GM12878 (cell line): ENCODE data around the gene LHFPL5. TPM values are rescaled to one million over a fixed set of nuclear protein-coding genes. Genes with fewer than 3 reads are reported as not detected.

Source experiments
- ATAC-seq: fragments of 200-7000 bp; cut with Tn5 transposase; 3 replicates; pipeline ENCODE4 v1.9.1; 2020; ENCODE audit warnings: mild to moderate bottlenecking, moderate library complexity
- BruUV-seq: library from RNA; stranded (reverse); fragments of 400-500 nt; replicated peaks from 2 replicates; lab custom pipeline; 2021; lab: Mats Ljungman, UMichigan
- CTCF ChIA-PET: fragments of 300-600 bp; sonication (Branson Sonifier 250); formaldehyde crosslinking; extraction: SDS; loops from one replicate; lab custom pipeline; 2021; ENCODE audit warnings: inconsistent platforms; lab: Yijun Ruan, JAX
- POLR2A ChIA-PET: fragments of 350-600 bp; formaldehyde crosslinking; extraction: SDS; loops from one replicate; lab custom pipeline; 2021; ENCODE audit warnings: inconsistent platforms; lab: Charles Lee
- RAD21 ChIA-PET: fragments of 300-600 bp; sonication (Branson Sonifier 250); formaldehyde crosslinking; loops from one replicate; lab custom pipeline; 2023; ENCODE audit warnings: antibody characterized with exemption; ENCODE audit not compliant: unreplicated experiment; lab: Charles Lee
- SMC1A ChIA-PET: fragments of 300-600 bp; sonication (Branson Sonifier 250); formaldehyde crosslinking; loops from one replicate; lab custom pipeline; 2023; ENCODE audit not compliant: unreplicated experiment, uncharacterized antibody; lab: Charles Lee
- DNase-seq: peaks from one replicate; pipeline ENCODE4 v3.0.0-alpha.2; 2011; ENCODE audit warnings: low read depth, low spot score
- FAIRE-seq: peaks from 3 replicates; lab custom pipeline; 2011; peaks lifted over from hg19 to GRCh38; lab: Jason Lieb, UNC
- H2AFZ ChIP-seq: 2 replicates; pipeline ENCODE4 v1.6.0; 2011; ENCODE audit warnings: low read depth, low read length, control low read depth; ENCODE audit not compliant: control insufficient read depth
- H3K27ac ChIP-seq: 2 replicates; pipeline ENCODE4 v1.5.1; 2011; ENCODE audit warnings: control low read depth; ENCODE audit not compliant: control insufficient read depth, insufficient read depth
- H3K27me3 ChIP-seq, 2 experiments: replicated peaks in 1 of 2; 2 replicates each; pipeline versions ENCODE4 v1.6.0 to v1.6.1; 2011; ENCODE audit warnings: low read length in 1 of 2; ENCODE audit not compliant: control insufficient read depth in 2 of 2, insufficient read depth in 2 of 2
- H3K36me3 ChIP-seq, 2 experiments: 2 replicates each; pipeline ENCODE4 v1.5.1; 2011; ENCODE audit warnings: low read length in 1 of 2; ENCODE audit not compliant: control insufficient read depth in 2 of 2, insufficient read depth in 2 of 2
- H3K4me1 ChIP-seq: 2 replicates; pipeline ENCODE4 v1.6.1; 2011; ENCODE audit warnings: mild to moderate bottlenecking, low read length, moderate library complexity, mixed read lengths; ENCODE audit not compliant: control insufficient read depth, insufficient read depth
- H3K4me2 ChIP-seq: 2 replicates; pipeline ENCODE4 v1.6.0; 2011; ENCODE audit warnings: control low read depth; ENCODE audit not compliant: control insufficient read depth, insufficient read depth
- H3K4me3 ChIP-seq: fragments of 200-600 bp; sonication (generic); 2 replicates; pipeline ENCODE4 v1.5.1; 2016
- H3K79me2 ChIP-seq: 2 replicates; pipeline ENCODE4 v1.6.0; 2011; ENCODE audit warnings: low read length; ENCODE audit not compliant: control insufficient read depth, insufficient read depth
- H3K9ac ChIP-seq: 2 replicates; pipeline ENCODE4 v1.8.0; 2011; ENCODE audit warnings: low read length, control low read depth, mixed read lengths; ENCODE audit not compliant: control insufficient read depth, insufficient read depth
- H3K9me3 ChIP-seq: replicated peaks from 3 replicates; pipeline ENCODE4 v1.5.1; 2011; ENCODE audit warnings: mild to moderate bottlenecking, low read length; ENCODE audit not compliant: control insufficient read depth, insufficient read depth
- H4K20me1 ChIP-seq: 2 replicates; pipeline ENCODE4 v1.6.0; 2011; ENCODE audit not compliant: control insufficient read depth, insufficient read depth
- ATF2 ChIP-seq: IDR thresholded peaks from 2 replicates; pipeline ENCODE4 v1.6.1; 2012; ENCODE audit warnings: low read length, inconsistent platforms
- CEBPB ChIP-seq, 2 experiments: fragments of 150-350 bp in 1 of 2; IDR thresholded peaks; 2 replicates each; pipeline ENCODE4 v1.6.1; 2012 to 2014; ENCODE audit warnings: low read depth in 2 of 2, low read length in 2 of 2, borderline replicate concordance in 1 of 2, inconsistent platforms in 1 of 2
- CHD2 ChIP-seq: IDR thresholded peaks from 2 replicates; pipeline ENCODE4 v1.6.1; 2011; ENCODE audit warnings: low read depth, low read length, improper control_type of control experiment, borderline replicate concordance
- EED ChIP-seq: sonication (generic); IDR thresholded peaks from 2 replicates; pipeline ENCODE4 v1.6.1; 2016; ENCODE audit warnings: antibody characterized with exemption, low read depth
- IRF5 ChIP-seq: fragments of 450-650 bp; IDR thresholded peaks from 2 replicates; pipeline ENCODE4 v1.6.1; 2017; ENCODE audit warnings: borderline replicate concordance
- MYB ChIP-seq: fragments of 150-350 bp; IDR thresholded peaks from 2 replicates; pipeline ENCODE4 v1.6.1; 2014; ENCODE audit warnings: mild to moderate bottlenecking, low read depth, low read length, borderline replicate concordance
- NFXL1 ChIP-seq: fragments of 450-650 bp; IDR thresholded peaks from 2 replicates; pipeline ENCODE4 v1.6.1; 2017; ENCODE audit warnings: antibody characterized with exemption, mild to moderate bottlenecking, borderline replicate concordance
- NRF1 ChIP-seq: conservative IDR thresholded peaks from 2 replicates; pipeline ENCODE4 v1.6.1; 2011; ENCODE audit warnings: mild to moderate bottlenecking, low read depth, low read length, improper control_type of control experiment
- POLR2AphosphoS2 ChIP-seq: IDR thresholded peaks from 2 replicates; pipeline ENCODE4 v1.6.1; 2011; ENCODE audit warnings: low read depth, mild to moderate bottlenecking, low read length, improper control_type of control experiment, moderate library complexity
- POLR2AphosphoS5 ChIP-seq: IDR thresholded peaks from 2 replicates; pipeline ENCODE4 v1.6.1; 2011; ENCODE audit warnings: mild to moderate bottlenecking, low read length, inconsistent platforms
- SIX5 ChIP-seq: IDR thresholded peaks from 2 replicates; pipeline ENCODE4 v1.6.1; 2011; ENCODE audit warnings: mild to moderate bottlenecking, low read depth, low read length, moderate library complexity; ENCODE audit not compliant: severe bottlenecking
- SP1 ChIP-seq: IDR thresholded peaks from one replicate; pipeline ENCODE4 v1.6.1; 2011; ENCODE audit warnings: low read depth, low read length
- WGBS: methylation state at CpG from one replicate; pipeline ENCODE4 v1.1.6; 2016; ENCODE audit warnings: low lambda C conversion rate; ENCODE audit not compliant: insufficient replicate concordance, insufficient coverage; ENCODE audit errors: missing lambda C conversion rate; 5-methylcytosine and 5-hydroxymethylcytosine counted together
- in situ Hi-C: fragments of 300-500 bp; cut with MboI; formaldehyde crosslinking; loops from 9 replicates; pipeline ENCODE4 v1.14.3; 2018; ENCODE audit warnings: mixed read lengths
- intact Hi-C: fragments of 100-400 bp; cut with micrococcal nuclease; formaldehyde crosslinking; loops from one replicate; pipeline ENCODE4 v1.14.2; 2022; ENCODE audit not compliant: unreplicated experiment
- polyA plus RNA-seq, 11 experiments: library from polyadenylated mRNA; depleted of rRNA in 4 of 11; unstranded in 6 of 11; stranded (reverse) in 5 of 11; fragments of >200 nt; fragmentation: Nextera tagmentation in 4 of 11; fragmentation: Illumina TruSeq in 1 of 11; extraction: Ambion mirVana in 4 of 11; extraction: Trizol in 1 of 11; gene quantifications; 1 replicate in 1 of 11; 2 replicates in 10 of 11; pipeline versions ENCODE4 v1.2.1 to v1.2.3, GENCODE V29; 2011 to 2016; ENCODE audit warnings: inconsistent platforms in 2 of 11, missing spikeins in 2 of 11, low read depth in 1 of 11
- total RNA-seq, 4 experiments: library from RNA; depleted of rRNA in 3 of 4; stranded (reverse); fragments of >200 nt in 3 of 4; fragmentation: Illumina TruSeq in 1 of 4; extraction: Trizol in 1 of 4; gene quantifications; 2 replicates each; pipeline versions ENCODE4 v1.2.1 to v1.2.3, GENCODE V29; 2013 to 2021
- TF ChIP-seq, protein P1 (sequence below): fragments of 450-650 bp; formaldehyde crosslinking; IDR thresholded peaks from 2 replicates; pipeline ENCODE4 v1.4.0; 2020; ENCODE audit warnings: mild to moderate bottlenecking, moderate library complexity

Gene LHFPL5
- total and polyA plus RNA-seq, 10 of the 15 experiments (the other 5 are each of a cell fraction or from before 2014, with no cell fraction given) = 0.11 TPM; not detected in 9

DNA sequence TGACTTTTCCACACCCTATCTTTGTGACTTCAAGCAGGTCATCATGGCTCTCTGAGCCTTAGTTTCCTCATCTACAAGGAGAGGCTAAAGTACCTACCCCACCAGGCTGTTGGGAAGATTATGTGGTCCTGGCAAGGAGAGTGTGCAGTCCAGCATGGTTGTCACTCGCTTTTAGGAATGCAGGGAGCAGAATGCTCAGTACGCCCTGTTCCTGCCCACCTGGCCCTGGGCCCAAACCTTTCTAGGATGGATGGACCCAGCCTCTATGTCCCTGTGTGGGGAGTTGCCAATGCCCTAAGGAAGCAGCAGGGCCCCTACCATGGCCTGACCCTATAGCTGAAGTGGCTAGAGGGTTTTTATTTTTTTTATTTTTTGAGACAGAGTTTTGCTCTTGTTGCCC, 26.7 kb upstream of the LHFPL5 start (continued):
- TF ChIP-seq, protein P1, sequence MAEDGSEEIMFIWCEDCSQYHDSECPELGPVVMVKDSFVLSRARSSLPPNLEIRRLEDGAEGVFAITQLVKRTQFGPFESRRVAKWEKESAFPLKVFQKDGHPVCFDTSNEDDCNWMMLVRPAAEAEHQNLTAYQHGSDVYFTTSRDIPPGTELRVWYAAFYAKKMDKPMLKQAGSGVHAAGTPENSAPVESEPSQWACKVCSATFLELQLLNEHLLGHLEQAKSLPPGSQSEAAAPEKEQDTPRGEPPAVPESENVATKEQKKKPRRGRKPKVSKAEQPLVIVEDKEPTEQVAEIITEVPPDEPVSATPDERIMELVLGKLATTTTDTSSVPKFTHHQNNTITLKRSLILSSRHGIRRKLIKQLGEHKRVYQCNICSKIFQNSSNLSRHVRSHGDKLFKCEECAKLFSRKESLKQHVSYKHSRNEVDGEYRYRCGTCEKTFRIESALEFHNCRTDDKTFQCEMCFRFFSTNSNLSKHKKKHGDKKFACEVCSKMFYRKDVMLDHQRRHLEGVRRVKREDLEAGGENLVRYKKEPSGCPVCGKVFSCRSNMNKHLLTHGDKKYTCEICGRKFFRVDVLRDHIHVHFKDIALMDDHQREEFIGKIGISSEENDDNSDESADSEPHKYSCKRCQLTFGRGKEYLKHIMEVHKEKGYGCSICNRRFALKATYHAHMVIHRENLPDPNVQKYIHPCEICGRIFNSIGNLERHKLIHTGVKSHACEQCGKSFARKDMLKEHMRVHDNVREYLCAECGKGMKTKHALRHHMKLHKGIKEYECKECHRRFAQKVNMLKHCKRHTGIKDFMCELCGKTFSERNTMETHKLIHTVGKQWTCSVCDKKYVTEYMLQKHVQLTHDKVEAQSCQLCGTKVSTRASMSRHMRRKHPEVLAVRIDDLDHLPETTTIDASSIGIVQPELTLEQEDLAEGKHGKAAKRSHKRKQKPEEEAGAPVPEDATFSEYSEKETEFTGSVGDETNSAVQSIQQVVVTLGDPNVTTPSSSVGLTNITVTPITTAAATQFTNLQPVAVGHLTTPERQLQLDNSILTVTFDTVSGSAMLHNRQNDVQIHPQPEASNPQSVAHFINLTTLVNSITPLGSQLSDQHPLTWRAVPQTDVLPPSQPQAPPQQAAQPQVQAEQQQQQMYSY (CRISPR knock-in tag) = no peak

DNA sequence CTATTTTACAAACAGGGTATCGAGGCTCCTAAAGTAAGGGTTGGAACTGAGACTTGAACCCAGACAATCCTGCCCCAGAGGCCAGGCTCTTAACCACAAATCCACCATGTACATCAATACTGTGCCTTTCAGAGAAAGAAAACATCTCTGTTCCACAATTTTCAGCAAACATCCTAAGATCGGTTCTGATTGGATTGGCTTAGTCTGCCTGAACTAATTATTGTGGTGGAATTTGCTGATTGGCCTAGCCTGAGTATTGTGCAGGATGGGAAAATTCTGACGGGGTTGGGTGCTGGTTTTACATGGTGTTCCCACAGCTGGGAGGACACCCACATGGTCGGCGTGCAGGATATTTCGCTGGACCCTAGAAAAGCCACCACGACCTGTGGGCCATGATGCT, 24.4 kb upstream of the LHFPL5 start, which contains the start of gene CLPSL1:
CLPSL1 (plus strand) TSS at position 301 of the 400 bp plus-strand sequence; CDS start at position 393, 92 bp downstream.
- ATAC-seq (no peak), DNase-seq (no peak), FAIRE-seq (no peak)
- SMC1A ChIA-PET = no interaction called here
- H3K4me1 ChIP-seq = no peaks in the 10 kb centered on the region
- no peaks in the 10 kb centered on the region for H3K36me3 ChIP-seq
- no peaks in the 10 kb centered on the region for H3K9me3 ChIP-seq
- CTCF ChIA-PET = no interaction called here
- BruUV-seq = no TSS peak
- no peak for TF ChIP-seq CEBPB (IDR thresholded peaks at IDR 0.05; ENCODE audit: borderline replicate concordance in 1 of 2, low read depth in 2 of 2, low read length in 2 of 2)
- TF ChIP-seq MYB = no peak
- TF ChIP-seq ATF2 = no peak
- TF ChIP-seq POLR2AphosphoS2 = no peak
- no peak for TF ChIP-seq SP1
- TF ChIP-seq NFXL1 = no peak
- TF ChIP-seq EED = no peak
- no peak for TF ChIP-seq POLR2AphosphoS5
- TF ChIP-seq IRF5 = no peak
- TF ChIP-seq NRF1 = no peak
- no peak for TF ChIP-seq CHD2
- no peak for TF ChIP-seq SIX5
- in situ Hi-C loops = no loop called here
- no peak within 1 kb of the TSS for H3K27ac ChIP-seq
- H3K79me2 ChIP-seq = no peaks in the 10 kb centered on the region
- RAD21 ChIA-PET = no interaction called here
- WGBS = 45% methylated on average over 7 of the region's 7 CpGs
- no peak within 1 kb of the TSS for H3K4me3 ChIP-seq
- no peaks in the 10 kb centered on the region for H4K20me1 ChIP-seq
- H3K9ac ChIP-seq = no peak within 1 kb of the TSS
- no peak within 1 kb of the TSS for H3K4me2 ChIP-seq
- no peak within 1 kb of the TSS for H2AFZ ChIP-seq
- POLR2A ChIA-PET = no interaction called here
- H3K27me3 ChIP-seq = no peaks in the 10 kb centered on the region; a peak in 1 of 4 replicates
- intact Hi-C loops = no loop called here
